SU-DHL-6 (cell line): ENCODE measurements around the gene ARHGAP6.

Experiments
- EZH2phosphoT487 ChIP-seq: fragments of 200-600 bp; sonication (generic), shearing (Covaris generic); conservative IDR thresholded peaks from 2 replicates; pipeline ENCODE4 v1.6.1; 2018; ENCODE audit warnings: mild to moderate bottlenecking, antibody characterized with exemption, low read length, moderate library complexity, mixed read lengths
- TF ChIP-seq, protein P1 (sequence below): fragments of 200-600 bp; sonication (generic); IDR thresholded peaks from one replicate; pipeline ENCODE4 v1.5.1; 2017; ENCODE audit warnings: antibody characterized with exemption, mild to moderate bottlenecking, low read length, moderate library complexity; ENCODE audit not compliant: insufficient read depth, poor library complexity, severe bottlenecking

DNA sequence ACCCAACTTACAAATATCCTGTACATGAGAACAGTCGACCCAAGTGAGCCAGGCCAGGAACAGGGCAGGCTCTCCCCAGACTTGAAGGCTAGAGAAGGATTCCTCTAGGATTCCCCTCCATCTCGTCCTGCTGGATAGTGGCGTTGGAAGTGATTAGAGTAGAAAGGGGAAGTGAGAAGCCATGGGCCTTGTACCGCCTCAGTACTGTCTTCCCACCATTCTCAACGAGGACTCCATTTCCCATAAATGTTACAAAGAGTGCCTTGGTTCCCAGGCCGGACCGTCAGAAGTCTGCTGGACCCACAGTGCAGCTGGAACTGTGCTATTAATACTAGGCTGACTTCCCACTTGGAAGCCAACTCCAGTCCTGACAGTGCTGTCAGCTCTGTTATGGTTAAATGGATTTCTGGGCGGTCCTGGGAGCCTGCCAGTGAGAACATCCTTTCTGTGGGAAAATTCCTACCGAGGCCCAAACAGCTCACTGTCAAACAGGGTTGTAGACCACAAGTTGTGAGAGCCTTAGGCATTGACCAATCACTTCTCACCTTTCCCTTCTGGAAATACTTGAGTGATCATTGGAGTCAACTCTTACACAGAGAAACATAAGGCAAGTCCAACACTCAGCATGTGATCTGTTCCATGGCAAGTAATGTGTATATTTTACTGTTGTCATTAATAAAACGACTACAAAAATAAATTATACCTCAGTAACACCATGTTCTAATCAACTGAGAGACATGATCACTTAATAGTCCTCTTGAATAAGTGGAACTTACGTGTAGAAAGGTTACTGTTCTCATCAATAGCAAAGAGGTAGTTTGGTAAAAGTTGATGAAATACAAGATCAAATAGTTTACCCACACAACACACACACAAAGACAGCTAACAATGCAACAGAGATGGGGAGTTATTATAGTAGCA lies 314.1 kb downstream of the ARHGAP6 start:
- TF ChIP-seq, protein P1, sequence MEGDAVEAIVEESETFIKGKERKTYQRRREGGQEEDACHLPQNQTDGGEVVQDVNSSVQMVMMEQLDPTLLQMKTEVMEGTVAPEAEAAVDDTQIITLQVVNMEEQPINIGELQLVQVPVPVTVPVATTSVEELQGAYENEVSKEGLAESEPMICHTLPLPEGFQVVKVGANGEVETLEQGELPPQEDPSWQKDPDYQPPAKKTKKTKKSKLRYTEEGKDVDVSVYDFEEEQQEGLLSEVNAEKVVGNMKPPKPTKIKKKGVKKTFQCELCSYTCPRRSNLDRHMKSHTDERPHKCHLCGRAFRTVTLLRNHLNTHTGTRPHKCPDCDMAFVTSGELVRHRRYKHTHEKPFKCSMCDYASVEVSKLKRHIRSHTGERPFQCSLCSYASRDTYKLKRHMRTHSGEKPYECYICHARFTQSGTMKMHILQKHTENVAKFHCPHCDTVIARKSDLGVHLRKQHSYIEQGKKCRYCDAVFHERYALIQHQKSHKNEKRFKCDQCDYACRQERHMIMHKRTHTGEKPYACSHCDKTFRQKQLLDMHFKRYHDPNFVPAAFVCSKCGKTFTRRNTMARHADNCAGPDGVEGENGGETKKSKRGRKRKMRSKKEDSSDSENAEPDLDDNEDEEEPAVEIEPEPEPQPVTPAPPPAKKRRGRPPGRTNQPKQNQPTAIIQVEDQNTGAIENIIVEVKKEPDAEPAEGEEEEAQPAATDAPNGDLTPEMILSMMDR: no peak
- TF ChIP-seq EZH2phosphoT487: no peak
